NCI-H1436 (cell line): ENCODE measurements around the gene BBS7.

ENCODE experiments used
- DNase-seq: peaks from one replicate; lab custom pipeline; 2025; lab: John Stamatoyannopoulos, UW

BBS7 gene

DNA sequence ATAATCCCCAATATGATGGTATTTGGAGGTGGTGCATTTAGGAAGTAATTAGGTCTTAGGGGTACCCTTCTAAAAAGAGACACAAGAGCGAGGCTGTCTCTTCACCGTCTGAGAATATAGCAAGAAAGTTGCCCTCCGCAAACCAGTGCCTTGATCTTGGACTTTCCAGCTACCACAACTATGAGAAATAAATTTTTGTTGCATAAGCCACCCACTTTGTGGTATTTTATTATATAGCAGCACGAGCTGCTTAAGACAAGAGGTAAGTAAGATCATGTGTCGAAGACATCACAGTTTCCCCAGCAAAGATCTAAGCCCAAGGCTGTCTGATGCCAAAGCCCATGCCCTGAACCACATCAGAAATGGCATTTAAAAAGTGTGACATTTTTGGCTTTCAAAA lies 78.8 kb downstream of the BBS7 start:
- no peak for DNase-seq

DNA sequence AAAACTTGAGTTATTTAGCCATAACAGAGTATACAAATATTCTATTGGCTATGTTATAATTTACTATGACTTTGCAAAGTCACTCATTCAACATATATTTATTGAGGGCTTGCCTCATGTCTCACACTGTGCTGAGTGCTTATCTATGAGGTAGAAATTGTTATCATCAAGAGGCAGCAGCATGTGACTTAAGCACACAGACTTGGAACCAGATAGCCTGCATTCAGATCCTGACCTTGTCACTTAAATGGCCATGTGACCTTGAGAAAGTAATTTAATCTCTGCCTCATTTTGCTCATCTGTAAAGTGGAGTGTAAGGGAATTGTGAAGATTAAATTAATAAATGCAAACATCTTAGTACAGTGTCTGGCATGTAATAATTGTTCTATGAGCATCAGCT lies 79.3 kb downstream of the BBS7 start:
- DNase-seq: no peak

DNA sequence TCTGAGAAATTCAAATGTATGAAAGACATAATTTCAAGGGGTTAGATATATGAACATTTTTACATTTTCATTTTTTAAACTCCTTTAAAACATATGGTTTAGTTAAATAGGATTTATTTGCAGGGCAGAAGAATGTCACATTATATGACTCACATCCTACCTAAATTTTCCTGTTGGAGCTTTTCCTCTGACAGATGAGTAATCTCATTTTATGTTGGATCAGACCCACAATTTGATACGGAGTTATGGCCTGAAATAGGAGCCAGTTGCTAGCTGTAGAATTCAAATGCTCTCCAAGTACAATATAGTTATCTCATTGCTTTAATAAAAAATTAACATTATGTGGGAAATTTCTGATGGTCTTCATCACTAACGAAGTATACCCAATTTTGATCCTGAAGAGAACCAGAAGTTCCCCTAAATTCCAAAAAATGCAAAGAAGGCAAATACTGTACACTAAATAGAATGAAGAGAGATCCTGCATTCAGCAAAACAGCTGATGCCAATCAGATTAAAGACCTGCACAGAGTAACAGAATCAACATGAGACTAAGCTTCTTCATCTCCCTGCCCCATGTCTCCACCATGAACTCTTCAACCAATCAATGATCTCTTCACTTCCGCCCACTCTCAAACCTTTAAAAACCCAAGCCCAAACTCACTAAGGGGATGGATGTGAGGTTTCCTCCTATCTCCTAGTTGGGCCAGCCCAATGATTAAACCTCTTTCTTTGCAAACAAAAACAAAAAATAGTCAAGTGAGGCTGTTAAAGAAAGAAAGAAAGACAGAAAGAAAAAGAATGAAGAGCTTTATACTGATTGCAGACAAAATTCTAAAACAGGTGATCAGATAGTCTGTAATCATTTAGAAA lies 80.1 kb downstream of the BBS7 start:
- DNase-seq: no peak

DNA sequence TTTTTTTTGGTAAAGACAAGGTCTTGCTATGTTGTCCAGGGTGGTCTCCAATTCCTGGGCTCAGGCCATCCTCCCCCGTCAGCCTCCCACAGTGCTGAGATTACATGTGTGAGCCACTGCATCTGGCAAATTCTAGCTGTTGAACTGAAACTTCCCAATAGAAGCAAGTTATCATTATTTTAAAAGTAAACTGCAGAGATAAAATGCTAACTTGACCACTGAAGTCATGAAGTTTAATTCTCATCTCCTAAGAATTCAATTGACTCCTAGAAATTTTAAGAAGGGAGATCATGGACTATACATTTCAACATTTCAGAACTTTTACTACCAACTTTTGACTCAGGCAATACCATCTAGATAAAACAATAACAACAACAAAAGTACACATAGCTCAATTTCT lies 80.8 kb downstream of the BBS7 start:
- DNase-seq: no peak

DNA sequence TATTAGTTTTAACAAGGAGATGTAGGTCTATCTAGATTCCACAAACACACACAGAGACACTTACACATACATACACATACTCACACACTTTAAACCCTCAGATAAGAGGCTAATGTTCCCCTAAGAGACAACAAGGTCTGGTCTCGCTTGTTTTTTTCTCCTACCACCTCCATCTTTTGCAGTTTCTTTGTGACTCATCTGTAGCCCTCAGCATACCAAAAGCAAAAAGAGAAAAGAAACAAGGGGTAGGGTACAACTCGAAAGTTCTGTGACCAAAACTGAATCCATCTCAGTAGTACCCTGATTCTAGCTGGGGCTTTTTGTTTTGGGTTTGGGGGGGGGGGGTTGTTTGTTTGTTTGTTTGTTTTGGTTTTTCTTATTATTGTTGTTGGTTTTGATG lies 81.4 kb downstream of the BBS7 start:
- DNase-seq: no peak

DNA sequence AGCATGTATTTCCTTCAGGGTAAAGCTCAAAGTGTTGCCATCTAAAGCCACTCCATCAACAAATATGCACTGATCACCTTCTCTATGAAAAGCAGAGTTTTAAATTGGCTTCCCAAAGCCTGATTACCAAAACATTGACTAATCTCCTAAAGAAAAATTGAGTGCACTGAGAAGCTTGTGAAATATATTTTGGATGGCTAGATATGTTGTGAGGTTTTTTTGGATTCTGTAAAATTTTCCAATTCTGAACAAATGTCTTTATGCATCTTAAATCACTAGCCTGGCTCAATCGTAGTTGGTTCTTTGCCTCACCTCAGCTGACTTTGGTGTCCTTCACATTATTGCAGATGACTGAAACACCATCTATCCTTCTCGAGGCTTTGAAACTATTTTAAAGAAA lies 84.1 kb downstream of the BBS7 start:
- DNase-seq: no peak

DNA sequence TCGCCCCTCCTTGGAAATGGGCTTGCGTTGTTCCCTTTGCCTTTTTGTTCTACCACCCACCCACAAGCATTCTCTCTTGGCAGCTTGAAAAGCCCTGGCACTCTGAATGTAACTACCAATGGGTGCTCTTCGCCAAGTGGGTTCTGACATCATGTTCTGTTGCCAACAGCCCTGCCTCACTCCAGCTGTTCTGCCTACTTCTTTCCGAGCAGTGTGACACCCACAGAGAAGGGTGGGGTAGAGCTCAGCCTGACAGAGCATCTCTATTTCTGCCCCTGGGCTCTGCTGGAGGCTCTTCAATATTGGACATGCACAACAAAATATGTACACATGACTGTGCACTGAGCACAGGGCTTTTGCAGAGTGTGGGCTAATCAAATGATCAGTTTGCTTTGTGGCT lies 84.8 kb downstream of the BBS7 start:
- no peak for DNase-seq

DNA sequence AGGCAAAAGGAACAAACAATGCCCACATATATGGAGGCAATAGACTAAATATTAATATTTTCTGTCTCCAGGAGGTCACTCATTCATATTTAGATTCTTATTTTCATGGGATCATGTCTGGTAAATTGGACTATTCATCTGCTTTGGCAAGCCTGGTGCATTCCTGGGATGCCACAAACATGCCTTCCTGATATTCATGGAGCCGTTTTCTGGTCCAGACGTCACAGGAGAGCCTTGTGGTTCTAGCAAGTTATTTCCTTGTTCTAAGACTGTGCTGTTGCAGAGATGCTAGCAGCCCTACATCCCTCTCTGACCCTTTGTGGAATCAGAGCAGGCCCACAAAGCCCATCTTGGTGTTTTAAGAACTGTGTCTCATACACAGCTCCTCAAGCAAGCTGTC lies 85.3 kb downstream of the BBS7 start:
- DNase-seq: no peak

DNA sequence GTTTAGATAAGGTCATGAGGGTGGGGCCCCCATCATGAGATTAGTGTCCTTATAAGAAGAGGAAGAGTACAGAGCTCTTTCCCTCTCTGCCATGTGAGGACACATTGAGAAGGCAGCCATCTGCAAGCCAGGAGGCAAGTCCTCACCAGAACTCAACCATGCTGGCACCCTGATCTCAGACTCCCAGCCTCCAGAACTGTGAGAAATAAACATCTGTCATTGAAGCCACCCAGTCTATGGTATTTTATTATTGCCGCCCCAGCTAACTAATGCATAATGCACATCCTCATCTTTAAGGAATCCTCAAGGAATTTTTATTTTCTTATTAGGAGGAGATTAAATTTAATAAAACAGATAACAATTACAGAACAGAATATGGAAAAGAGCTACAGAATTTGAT lies 85.9 kb downstream of the BBS7 start:
- DNase-seq: no peak

DNA sequence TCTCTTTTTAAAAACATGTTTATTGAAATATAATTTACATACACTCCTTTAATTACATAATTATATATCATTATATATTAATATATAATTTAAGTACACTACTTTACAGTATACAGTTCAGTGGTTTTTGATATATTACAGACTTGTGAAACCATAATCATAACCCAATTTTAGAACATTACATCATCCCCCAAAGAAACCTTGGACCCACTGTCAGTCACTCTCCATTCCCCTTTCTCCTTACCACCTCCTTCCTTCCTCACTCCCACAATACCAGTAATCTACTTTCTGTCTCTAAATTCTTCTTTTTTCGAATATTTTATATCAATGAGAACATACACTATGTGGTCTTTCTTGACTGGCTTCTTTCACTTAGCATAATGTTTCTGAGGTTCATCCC lies 87.1 kb downstream of the BBS7 start:
- no peak for DNase-seq

DNA sequence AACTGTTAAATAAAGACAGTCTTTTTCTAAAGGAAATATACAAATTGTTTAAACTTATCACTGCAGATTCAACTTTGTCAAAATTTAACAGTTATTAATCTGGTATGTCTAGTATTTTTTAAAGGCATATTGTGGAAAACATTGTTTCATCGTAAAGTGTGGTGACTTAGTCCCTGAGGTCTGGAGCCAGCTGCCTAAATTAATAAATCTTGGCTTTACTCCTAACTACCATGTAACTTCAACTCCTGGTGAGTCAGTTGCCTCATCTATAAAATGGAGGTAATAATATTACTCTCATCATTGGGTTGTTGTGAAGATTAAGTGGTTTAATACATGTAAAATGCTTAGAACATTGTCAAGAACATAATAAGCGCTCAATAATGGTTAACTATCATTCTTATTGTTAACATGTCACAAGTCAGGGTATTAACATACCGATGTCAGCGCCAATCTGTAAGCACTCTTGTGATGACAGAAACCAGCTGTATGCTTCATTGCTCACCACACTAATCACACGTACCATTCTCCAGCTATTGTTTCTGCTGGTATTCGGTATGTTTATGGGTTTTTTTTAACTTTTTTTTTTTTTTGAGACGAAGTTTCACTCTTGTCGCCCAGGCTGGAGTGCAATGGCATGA lies 91.2 kb downstream of the BBS7 start:
- no peak for DNase-seq

DNA sequence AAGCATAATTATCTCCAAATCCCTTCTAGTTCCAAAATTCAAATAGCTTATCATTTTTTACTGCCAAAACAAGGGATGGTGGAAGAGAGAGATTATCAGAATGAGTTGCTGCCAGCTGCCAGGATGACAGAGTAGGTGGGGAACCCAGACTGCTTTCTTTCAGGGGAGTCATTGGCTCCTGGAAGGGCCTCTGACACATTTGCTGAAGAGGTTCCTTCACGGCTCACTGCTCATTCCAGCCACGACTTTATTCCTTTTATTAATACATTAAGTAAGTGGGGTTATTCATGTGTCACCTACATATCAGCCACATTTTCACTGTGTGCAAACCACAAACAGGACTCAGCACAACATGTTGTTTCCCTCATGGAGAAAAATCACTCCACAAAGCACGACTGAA lies 92.6 kb downstream of the BBS7 start:
- DNase-seq: no peak

DNA sequence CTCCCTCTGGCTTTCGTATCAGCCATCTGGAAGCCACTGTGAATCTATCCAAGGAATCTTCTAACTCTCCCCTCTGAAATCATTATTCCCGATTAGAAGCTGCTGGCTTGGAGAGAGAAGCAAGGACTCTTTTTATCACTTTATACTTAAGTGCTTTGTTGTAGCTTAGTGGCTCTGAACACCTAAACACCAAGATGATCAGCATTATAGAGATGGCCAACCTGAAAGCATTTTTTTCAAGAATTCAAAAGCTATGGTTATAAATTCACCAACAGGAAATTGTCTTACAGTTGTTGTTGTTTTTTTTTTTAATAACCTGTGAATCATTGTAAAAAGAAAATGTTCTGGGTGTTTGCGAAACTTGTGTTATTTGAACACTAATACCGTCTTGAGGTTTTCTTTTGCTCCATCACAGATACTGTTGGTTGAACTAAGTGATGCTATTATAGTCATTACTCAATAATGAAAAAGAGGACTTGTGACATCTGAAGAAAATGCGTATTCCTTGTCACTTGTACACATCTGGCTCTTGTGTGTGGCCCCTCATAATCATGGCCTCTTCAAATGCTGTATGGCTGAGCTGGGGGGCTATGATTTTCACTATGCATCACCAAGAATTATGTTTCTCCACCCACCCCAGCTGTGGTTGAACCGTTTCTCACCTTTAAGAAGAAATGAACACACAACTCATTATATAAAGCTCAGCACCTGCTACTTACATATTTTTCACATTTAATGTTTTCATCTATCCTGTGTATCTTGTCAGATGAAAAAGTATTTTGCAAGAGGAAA lies 93.5 kb downstream of the BBS7 start:
- no peak for DNase-seq
